ENCODE measurements around the gene ZSCAN10.

DNA sequence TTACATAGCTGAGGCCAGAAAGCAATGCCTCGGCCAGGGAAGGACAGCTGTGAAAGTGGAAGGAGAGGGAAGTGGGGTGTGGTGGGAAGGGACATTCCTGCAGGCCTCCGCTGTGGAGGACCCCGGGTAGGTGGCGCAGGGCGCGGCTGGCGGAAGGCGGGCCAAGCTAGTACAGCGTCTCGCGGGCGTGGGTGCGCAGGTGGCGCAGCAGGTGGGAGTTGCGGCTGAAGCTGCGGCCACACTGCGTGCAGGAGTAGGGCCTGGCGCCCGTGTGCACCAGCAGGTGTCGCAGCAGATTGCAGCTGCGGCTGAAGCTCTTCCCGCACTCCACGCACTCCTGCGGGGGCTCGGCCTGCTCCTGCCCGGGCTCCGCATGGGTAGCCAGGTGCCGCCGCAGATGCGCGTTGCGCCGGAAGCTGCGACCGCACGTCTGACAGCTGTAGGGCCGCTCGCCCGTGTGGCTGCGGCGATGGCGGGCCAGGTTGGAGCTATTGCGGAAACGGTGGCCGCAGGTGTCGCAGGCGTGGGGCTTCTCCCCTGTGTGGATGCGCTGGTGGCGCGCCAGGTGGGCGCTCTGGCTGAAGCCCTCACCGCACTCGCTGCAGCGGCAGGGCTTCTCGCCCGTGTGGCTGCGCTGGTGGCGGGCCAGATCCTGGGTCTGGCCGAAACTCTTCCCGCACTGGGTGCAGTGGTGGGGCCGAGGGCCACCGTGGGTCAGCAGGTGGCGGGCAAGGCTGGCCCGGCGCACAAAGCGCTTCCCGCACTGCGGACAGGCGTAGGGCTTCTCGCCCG lies 10.0 kb downstream of the ZSCAN10 start:
- TF ChIP-seq, protein P1, sequence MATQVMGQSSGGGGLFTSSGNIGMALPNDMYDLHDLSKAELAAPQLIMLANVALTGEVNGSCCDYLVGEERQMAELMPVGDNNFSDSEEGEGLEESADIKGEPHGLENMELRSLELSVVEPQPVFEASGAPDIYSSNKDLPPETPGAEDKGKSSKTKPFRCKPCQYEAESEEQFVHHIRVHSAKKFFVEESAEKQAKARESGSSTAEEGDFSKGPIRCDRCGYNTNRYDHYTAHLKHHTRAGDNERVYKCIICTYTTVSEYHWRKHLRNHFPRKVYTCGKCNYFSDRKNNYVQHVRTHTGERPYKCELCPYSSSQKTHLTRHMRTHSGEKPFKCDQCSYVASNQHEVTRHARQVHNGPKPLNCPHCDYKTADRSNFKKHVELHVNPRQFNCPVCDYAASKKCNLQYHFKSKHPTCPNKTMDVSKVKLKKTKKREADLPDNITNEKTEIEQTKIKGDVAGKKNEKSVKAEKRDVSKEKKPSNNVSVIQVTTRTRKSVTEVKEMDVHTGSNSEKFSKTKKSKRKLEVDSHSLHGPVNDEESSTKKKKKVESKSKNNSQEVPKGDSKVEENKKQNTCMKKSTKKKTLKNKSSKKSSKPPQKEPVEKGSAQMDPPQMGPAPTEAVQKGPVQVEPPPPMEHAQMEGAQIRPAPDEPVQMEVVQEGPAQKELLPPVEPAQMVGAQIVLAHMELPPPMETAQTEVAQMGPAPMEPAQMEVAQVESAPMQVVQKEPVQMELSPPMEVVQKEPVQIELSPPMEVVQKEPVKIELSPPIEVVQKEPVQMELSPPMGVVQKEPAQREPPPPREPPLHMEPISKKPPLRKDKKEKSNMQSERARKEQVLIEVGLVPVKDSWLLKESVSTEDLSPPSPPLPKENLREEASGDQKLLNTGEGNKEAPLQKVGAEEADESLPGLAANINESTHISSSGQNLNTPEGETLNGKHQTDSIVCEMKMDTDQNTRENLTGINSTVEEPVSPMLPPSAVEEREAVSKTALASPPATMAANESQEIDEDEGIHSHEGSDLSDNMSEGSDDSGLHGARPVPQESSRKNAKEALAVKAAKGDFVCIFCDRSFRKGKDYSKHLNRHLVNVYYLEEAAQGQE (IDR thresholded peaks at IDR 0.05; ENCODE audit: low read depth), result no peak
- TF ChIP-seq NFIC (IDR thresholded peaks at IDR 0.05), result no peak
- TF ChIP-seq RAD21 (IDR thresholded peaks at IDR 0.05; ENCODE audit: low read depth), result peak; percentile 27; the same call in 1 of the 2 replicates
- TF ChIP-seq ZBTB7A (IDR thresholded peaks at IDR 0.05; ENCODE audit: low read depth), result no peak
